ENCODE measurements around the gene DIP2C. TPM values are rescaled to one million over a fixed set of nuclear protein-coding genes. Genes with fewer than 3 reads are reported as not detected.

Gene DIP2C
- total and polyA plus RNA-seq, 8 donors: 2.4 to 40.1 (median 21.0) TPM

GRCh38 chr10:665579-666091 lies 23.8 kb downstream of the DIP2C start:
- no peak overlapping the region for H3K27ac ChIP-seq
- intact Hi-C loops (cut with DNase I; ENCODE audit: low total_unique reads): no loop called here
- no peaks in the 10 kb centered on the region for H3K36me3 ChIP-seq
- DNase-seq: peak in 1 of 2 donors; percentile 69
- H3K9me3 ChIP-seq: no peaks in the 10 kb centered on the region
- TF ChIP-seq POLR2AphosphoS5 (IDR thresholded peaks at IDR 0.05): no peak
- TF ChIP-seq POLR2A (IDR thresholded peaks at IDR 0.05): no peak
- H3K27me3 ChIP-seq: no peaks in the 10 kb centered on the region
- H3K4me3 ChIP-seq: no peak overlapping the region
- 75 to 89% (median 86%) methylated on average over 30 of the region's 30 CpGs for WGBS, 5 donors
- peaks cover 17 to 55% (median 24%) of the 10 kb centered on the region in 4 donors for H3K4me1 ChIP-seq

GRCh38 chr10:664893-665292 lies 24.6 kb downstream of the DIP2C start:
- DNase-seq: no peak
- Histone ChIP-seq H3K4me1 (peaks cover 19 to 56% (median 28%) of the 10 kb centered on the region in 4 donors), H3K27me3 (no peaks in the 10 kb centered on the region), H3K36me3 (no peaks in the 10 kb centered on the region), H3K4me3 (no peak overlapping the region), H3K27ac (no peak overlapping the region), H3K9me3 (no peaks in the 10 kb centered on the region)
- 92 to 97% (median 96%) methylated on average over 4 of the region's 4 CpGs for WGBS, 5 donors
- no peak for TF ChIP-seq EP300 (IDR thresholded peaks at IDR 0.05)
- TF ChIP-seq, protein P1, sequence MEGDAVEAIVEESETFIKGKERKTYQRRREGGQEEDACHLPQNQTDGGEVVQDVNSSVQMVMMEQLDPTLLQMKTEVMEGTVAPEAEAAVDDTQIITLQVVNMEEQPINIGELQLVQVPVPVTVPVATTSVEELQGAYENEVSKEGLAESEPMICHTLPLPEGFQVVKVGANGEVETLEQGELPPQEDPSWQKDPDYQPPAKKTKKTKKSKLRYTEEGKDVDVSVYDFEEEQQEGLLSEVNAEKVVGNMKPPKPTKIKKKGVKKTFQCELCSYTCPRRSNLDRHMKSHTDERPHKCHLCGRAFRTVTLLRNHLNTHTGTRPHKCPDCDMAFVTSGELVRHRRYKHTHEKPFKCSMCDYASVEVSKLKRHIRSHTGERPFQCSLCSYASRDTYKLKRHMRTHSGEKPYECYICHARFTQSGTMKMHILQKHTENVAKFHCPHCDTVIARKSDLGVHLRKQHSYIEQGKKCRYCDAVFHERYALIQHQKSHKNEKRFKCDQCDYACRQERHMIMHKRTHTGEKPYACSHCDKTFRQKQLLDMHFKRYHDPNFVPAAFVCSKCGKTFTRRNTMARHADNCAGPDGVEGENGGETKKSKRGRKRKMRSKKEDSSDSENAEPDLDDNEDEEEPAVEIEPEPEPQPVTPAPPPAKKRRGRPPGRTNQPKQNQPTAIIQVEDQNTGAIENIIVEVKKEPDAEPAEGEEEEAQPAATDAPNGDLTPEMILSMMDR (IDR thresholded peaks at IDR 0.05): no peak
- no peak for TF ChIP-seq POLR2A (IDR thresholded peaks at IDR 0.05)
- TF ChIP-seq POLR2AphosphoS5 (IDR thresholded peaks at IDR 0.05): no peak
- intact Hi-C loops (cut with DNase I; ENCODE audit: low total_unique reads): no loop called here

GRCh38 chr10:664301-664700 lies 25.2 kb downstream of the DIP2C start:
- WGBS, 5 donors: 82 to 91% (median 87%) methylated on average over 7 of the region's 7 CpGs
- Histone ChIP-seq H3K36me3 (no peaks in the 10 kb centered on the region), H3K27ac (peak overlapping the region in 1 of 5 donors; percentile 82), H3K4me3 (no peak overlapping the region), H3K9me3 (no peaks in the 10 kb centered on the region), H3K27me3 (no peaks in the 10 kb centered on the region), H3K4me1 (peaks cover 19 to 55% (median 31%) of the 10 kb centered on the region in 4 donors)
- DNase-seq: no peak
- TF ChIP-seq POLR2A (IDR thresholded peaks at IDR 0.05): no peak
- intact Hi-C loops (cut with DNase I; ENCODE audit: low total_unique reads): no loop called here

GRCh38 chr10:663831-664251 lies 25.6 kb downstream of the DIP2C start:
- no peak overlapping the region for H3K4me3 ChIP-seq
- H3K36me3 ChIP-seq: no peaks in the 10 kb centered on the region
- TF ChIP-seq POLR2A (IDR thresholded peaks at IDR 0.05) (no peak), POLR2AphosphoS5 (IDR thresholded peaks at IDR 0.05) (no peak), EP300 (IDR thresholded peaks at IDR 0.05) (no peak)
- TF ChIP-seq, protein P1 (IDR thresholded peaks at IDR 0.05): no peak
- intact Hi-C loops (cut with DNase I; ENCODE audit: low total_unique reads): no loop called here
- no peaks in the 10 kb centered on the region for H3K9me3 ChIP-seq
- no peaks in the 10 kb centered on the region for H3K27me3 ChIP-seq
- WGBS, 5 donors: 64 to 76% (median 72%) methylated on average over 13 of the region's 13 CpGs
- H3K27ac ChIP-seq: peak overlapping the region in 2 of 5 donors; percentile 9 to 82
- H3K4me1 ChIP-seq: peaks cover 19 to 55% (median 34%) of the 10 kb centered on the region in 4 donors
- peak in 1 of 2 donors; percentile 42 for DNase-seq

- Histone ChIP-seq H3K4me1 (peaks cover 19 to 55% (median 36%) of the 10 kb centered on the region in 4 donors), H3K9me3 (no peaks in the 10 kb centered on the region), H3K36me3 (no peaks in the 10 kb centered on the region), H3K27me3 (no peaks in the 10 kb centered on the region), H3K4me3 (no peak overlapping the region), H3K27ac (peak overlapping the region in 2 of 5 donors; percentile 9 to 82)
- intact Hi-C loops (cut with DNase I; ENCODE audit: low total_unique reads): no loop called here
- no peak for DNase-seq
- TF ChIP-seq EP300 (IDR thresholded peaks at IDR 0.05) (no peak), POLR2AphosphoS5 (IDR thresholded peaks at IDR 0.05) (no peak), POLR2A (IDR thresholded peaks at IDR 0.05) (no peak)
- TF ChIP-seq, protein P1 (IDR thresholded peaks at IDR 0.05): no peak
- WGBS, 5 donors: 90 to 96% (median 91%) methylated on average over 9 of the region's 9 CpGs
Observed at GRCh38 chr10:663466-663751, 26.1 kb downstream of the DIP2C start.

All from stomach (tissue), 9 donors.